Liver (tissue), 3 donors: ENCODE measurements around the gene CACNA1C.

Experiments used
- CTCF ChIP-seq: fragments of 150-350 bp; IDR thresholded peaks from 2 replicates; pipeline ENCODE4 v1.5.1; 2017; ENCODE audit warnings: improper control_type of control experiment, low read depth, low read length; ENCODE audit not compliant: missing input control
- JUND ChIP-seq, 2 donors: IDR thresholded peaks; 2 replicates each; pipeline ENCODE4 v1.6.1; 2016; ENCODE audit warnings: antibody characterized with exemption in 2 of 2
- REST ChIP-seq: IDR thresholded peaks from 2 replicates; pipeline ENCODE4 v1.6.1; 2016; ENCODE audit warnings: antibody characterized with exemption, mild to moderate bottlenecking
- donor health status: healthy.
- donor health status: healthy.

- TF ChIP-seq REST: no peak
- no peak for TF ChIP-seq JUND (IDR thresholded peaks at IDR 0.05)
- TF ChIP-seq CTCF: no peak
Measured at GRCh38 chr12:2578772-2579171, 526.0 kb downstream of the CACNA1C start.
